HepG2 (cell line): ENCODE results near the gene JAGN1. TPM values are rescaled to one million over a fixed set of nuclear protein-coding genes. Genes with fewer than 3 reads are reported as not detected.
A peak's percentile ranks its signal among the peaks of the same experiment; 100 is the strongest.

Experiments
- GABPB1 ChIP-seq: IDR thresholded peaks from 2 replicates; pipeline ENCODE4 v1.6.1; 2016; ENCODE audit warnings: mild to moderate bottlenecking, missing genetic modification reagents, moderate library complexity, missing compliant biosample characterization
- MAX ChIP-seq: IDR thresholded peaks from 2 replicates; pipeline ENCODE4 v1.6.1; 2012; ENCODE audit warnings: inconsistent platforms
- MTA1 ChIP-seq: sonication (generic); formaldehyde crosslinking; IDR thresholded peaks from 2 replicates; pipeline ENCODE4 v1.4.0; 2020; ENCODE audit warnings: missing genetic modification reagents, mild to moderate bottlenecking, borderline replicate concordance
- NFIC ChIP-seq: IDR thresholded peaks from 2 replicates; pipeline ENCODE4 v1.6.1; 2012; ENCODE audit warnings: mild to moderate bottlenecking, low read length, inconsistent platforms
- NR2F6 ChIP-seq, 2 experiments: IDR thresholded peaks; 2 replicates each; pipeline ENCODE4 v1.6.1; 2016; ENCODE audit warnings: antibody characterized with exemption in 1 of 2, mild to moderate bottlenecking in 1 of 2
- PHF8 ChIP-seq: sonication (generic); formaldehyde crosslinking; IDR thresholded peaks from 2 replicates; pipeline ENCODE4 v1.5.0; 2020; ENCODE audit warnings: missing genetic modification reagents
- POGZ ChIP-seq: sonication (generic); formaldehyde crosslinking; IDR thresholded peaks from 2 replicates; pipeline ENCODE4 v1.4.0; 2020; ENCODE audit warnings: mild to moderate bottlenecking, missing genetic modification reagents
- RARG ChIP-seq: sonication (generic); formaldehyde crosslinking; IDR thresholded peaks from 2 replicates; pipeline ENCODE4 v1.4.0; 2020; ENCODE audit warnings: low read depth, mild to moderate bottlenecking, missing genetic modification reagents
- SOX5 ChIP-seq: IDR thresholded peaks from 2 replicates; pipeline ENCODE4 v1.6.1; 2016; ENCODE audit warnings: borderline replicate concordance
- ZBTB8A ChIP-seq: sonication (generic); formaldehyde crosslinking; IDR thresholded peaks from 2 replicates; pipeline ENCODE4 v1.4.0; 2020; ENCODE audit warnings: mild to moderate bottlenecking, low read depth, missing genetic modification reagents, borderline replicate concordance
- ZEB1 ChIP-seq: IDR thresholded peaks from 2 replicates; pipeline ENCODE4 v1.6.1; 2012; ENCODE audit warnings: mild to moderate bottlenecking, low read depth, inconsistent platforms; ENCODE audit not compliant: insufficient replicate concordance
- ZNF136 ChIP-seq: sonication (generic); formaldehyde crosslinking; IDR thresholded peaks from 2 replicates; pipeline ENCODE4 v1.8.1; 2022; ENCODE audit warnings: low read depth, mild to moderate bottlenecking, moderate library complexity, missing genetic modification reagents
- ZNF264 ChIP-seq: sonication (generic); formaldehyde crosslinking; IDR thresholded peaks from 2 replicates; pipeline ENCODE4 v1.4.0; 2020; ENCODE audit warnings: missing genetic modification reagents
- ZNF709 ChIP-seq: sonication (generic); formaldehyde crosslinking; IDR thresholded peaks from 2 replicates; pipeline ENCODE4 v1.5.0; 2020; ENCODE audit warnings: mild to moderate bottlenecking, missing genetic modification reagents
- polyA plus RNA-seq, 8 experiments: library from polyadenylated mRNA; depleted of rRNA in 3 of 8; stranded (reverse) in 7 of 8; unstranded in 1 of 8; fragments of >200 nt; fragmentation: Illumina TruSeq in 4 of 8; extraction: Trizol in 4 of 8; gene quantifications; 2 replicates each; pipeline versions ENCODE4 v1.2.1 to v1.2.3, GENCODE V29; 2011 to 2016; ENCODE audit warnings: low read depth in 4 of 8, missing spikeins in 1 of 8, mixed read lengths in 1 of 8; ENCODE audit not compliant: insufficient read depth in 1 of 8
- total RNA-seq, 5 experiments: library from RNA; depleted of rRNA; stranded (reverse); fragments of >200 nt; fragmentation: Illumina TruSeq; extraction: Trizol; gene quantifications; 2 replicates each; pipeline ENCODE4 v1.2.3, GENCODE V29; 2016; ENCODE audit warnings: low read depth in 1 of 5
- TF ChIP-seq, protein P1 (sequence below): sonication (generic); formaldehyde crosslinking; IDR thresholded peaks from 2 replicates; pipeline ENCODE4 v1.4.0; 2020; ENCODE audit warnings: mild to moderate bottlenecking, missing genetic modification reagents, borderline replicate concordance
- TF ChIP-seq, protein P2 (sequence below): sonication (generic); formaldehyde crosslinking; IDR thresholded peaks from 2 replicates; pipeline ENCODE4 v1.5.0; 2020; ENCODE audit warnings: missing genetic modification reagents
- TF ChIP-seq, protein P3 (sequence below): sonication (generic); formaldehyde crosslinking; IDR thresholded peaks from 2 replicates; pipeline ENCODE4 v1.4.0; 2020; ENCODE audit warnings: mild to moderate bottlenecking, missing genetic modification reagents, borderline replicate concordance
- TF ChIP-seq, protein P4 (sequence below): sonication (generic); formaldehyde crosslinking; IDR thresholded peaks from 2 replicates; pipeline ENCODE4 v1.5.0; 2020; ENCODE audit warnings: mild to moderate bottlenecking, missing genetic modification reagents

JAGN1 gene
- total and polyA plus RNA-seq, 2 of the 13 experiments (the other 11 are each of a cell fraction or from before 2014, with no cell fraction given), result 49.9 to 50.9 TPM

DNA sequence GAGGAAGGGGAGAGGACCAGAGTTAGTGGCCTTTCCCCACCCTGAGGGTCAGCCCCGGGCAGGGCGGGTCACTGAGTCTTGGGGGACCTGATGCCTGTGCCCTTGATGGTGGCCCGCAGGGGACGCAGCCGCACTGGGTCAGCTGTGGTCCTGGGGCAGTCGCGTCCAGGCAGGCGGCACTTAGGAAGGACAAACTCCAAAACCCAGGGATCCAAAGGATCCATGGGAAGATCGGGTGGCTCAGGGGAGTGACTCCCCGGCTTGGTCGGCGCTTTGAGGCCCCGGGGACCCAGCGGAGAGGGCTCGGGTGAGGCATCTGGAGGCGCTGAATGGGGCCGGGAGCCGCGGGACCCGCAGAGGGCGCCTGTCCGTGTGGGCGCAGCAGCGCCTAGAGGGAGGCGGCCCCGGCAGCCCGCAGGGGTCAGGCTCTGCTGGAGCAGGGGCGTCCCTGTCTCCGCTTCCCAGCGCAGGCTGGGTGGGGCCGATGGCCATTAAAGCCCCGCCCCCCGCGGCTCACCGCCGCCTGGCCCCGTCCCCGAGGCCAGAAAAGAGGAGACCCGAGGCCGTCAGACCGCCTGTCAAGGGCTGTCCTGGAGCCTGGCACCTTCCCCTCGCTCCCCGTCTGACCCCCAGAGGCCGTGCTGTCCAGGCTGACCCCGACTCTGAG is 27.9 kb upstream of the JAGN1 start (continued):
- TF ChIP-seq RARG (CRISPR knock-in tag) (no peak), GABPB1 (CRISPR knock-in tag) (peak; percentile 77; the same call in 1 of the 2 replicates), ZEB1 (peak; percentile 70), SOX5 (no peak), ZBTB8A (peak; percentile 95), ZNF264 (CRISPR knock-in tag) (peak; percentile 77), NR2F6 (IDR thresholded peaks at IDR 0.05) (no peak; the same call in none of the 2 replicates), NR2F6 (CRISPR knock-in tag; IDR thresholded peaks at IDR 0.05) (peak; percentile 75), POGZ (CRISPR knock-in tag) (no peak), NFIC (no peak), ZNF136 (CRISPR knock-in tag) (0 out of 2 replicates have a peak, but pooled peaks have one; percentile 67), MTA1 (CRISPR knock-in tag) (peak; percentile 65; the same call in 1 of the 2 replicates), PHF8 (CRISPR knock-in tag) (peak; percentile 70), MAX (peak; percentile 49), ZNF709 (CRISPR knock-in tag) (0 out of 2 replicates have a peak, but pooled peaks have one; percentile 31)
- TF ChIP-seq, protein P1, sequence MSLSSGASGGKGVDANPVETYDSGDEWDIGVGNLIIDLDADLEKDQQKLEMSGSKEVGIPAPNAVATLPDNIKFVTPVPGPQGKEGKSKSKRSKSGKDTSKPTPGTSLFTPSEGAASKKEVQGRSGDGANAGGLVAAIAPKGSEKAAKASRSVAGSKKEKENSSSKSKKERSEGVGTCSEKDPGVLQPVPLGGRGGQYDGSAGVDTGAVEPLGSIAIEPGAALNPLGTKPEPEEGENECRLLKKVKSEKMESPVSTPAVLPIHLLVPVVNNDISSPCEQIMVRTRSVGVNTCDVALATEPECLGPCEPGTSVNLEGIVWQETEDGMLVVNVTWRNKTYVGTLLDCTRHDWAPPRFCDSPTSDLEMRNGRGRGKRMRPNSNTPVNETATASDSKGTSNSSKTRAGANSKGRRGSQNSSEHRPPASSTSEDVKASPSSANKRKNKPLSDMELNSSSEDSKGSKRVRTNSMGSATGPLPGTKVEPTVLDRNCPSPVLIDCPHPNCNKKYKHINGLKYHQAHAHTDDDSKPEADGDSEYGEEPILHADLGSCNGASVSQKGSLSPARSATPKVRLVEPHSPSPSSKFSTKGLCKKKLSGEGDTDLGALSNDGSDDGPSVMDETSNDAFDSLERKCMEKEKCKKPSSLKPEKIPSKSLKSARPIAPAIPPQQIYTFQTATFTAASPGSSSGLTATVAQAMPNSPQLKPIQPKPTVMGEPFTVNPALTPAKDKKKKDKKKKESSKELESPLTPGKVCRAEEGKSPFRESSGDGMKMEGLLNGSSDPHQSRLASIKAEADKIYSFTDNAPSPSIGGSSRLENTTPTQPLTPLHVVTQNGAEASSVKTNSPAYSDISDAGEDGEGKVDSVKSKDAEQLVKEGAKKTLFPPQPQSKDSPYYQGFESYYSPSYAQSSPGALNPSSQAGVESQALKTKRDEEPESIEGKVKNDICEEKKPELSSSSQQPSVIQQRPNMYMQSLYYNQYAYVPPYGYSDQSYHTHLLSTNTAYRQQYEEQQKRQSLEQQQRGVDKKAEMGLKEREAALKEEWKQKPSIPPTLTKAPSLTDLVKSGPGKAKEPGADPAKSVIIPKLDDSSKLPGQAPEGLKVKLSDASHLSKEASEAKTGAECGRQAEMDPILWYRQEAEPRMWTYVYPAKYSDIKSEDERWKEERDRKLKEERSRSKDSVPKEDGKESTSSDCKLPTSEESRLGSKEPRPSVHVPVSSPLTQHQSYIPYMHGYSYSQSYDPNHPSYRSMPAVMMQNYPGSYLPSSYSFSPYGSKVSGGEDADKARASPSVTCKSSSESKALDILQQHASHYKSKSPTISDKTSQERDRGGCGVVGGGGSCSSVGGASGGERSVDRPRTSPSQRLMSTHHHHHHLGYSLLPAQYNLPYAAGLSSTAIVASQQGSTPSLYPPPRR (CRISPR knock-in tag), result peak; percentile 49; the same call in 1 of the 2 replicates
- TF ChIP-seq, protein P2, sequence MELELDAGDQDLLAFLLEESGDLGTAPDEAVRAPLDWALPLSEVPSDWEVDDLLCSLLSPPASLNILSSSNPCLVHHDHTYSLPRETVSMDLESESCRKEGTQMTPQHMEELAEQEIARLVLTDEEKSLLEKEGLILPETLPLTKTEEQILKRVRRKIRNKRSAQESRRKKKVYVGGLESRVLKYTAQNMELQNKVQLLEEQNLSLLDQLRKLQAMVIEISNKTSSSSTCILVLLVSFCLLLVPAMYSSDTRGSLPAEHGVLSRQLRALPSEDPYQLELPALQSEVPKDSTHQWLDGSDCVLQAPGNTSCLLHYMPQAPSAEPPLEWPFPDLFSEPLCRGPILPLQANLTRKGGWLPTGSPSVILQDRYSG (CRISPR knock-in tag), result peak; percentile 40; the same call in 1 of the 2 replicates
- TF ChIP-seq, protein P3, sequence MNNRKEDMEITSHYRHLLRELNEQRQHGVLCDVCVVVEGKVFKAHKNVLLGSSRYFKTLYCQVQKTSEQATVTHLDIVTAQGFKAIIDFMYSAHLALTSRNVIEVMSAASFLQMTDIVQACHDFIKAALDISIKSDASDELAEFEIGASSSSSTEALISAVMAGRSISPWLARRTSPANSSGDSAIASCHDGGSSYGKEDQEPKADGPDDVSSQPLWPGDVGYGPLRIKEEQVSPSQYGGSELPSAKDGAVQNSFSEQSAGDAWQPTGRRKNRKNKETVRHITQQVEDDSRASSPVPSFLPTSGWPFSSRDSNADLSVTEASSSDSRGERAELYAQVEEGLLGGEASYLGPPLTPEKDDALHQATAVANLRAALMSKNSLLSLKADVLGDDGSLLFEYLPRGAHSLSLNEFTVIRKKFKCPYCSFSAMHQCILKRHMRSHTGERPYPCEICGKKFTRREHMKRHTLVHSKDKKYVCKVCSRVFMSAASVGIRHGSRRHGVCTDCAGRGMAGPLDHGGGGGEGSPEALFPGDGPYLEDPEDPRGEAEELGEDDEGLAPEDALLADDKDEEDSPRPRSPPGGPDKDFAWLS (CRISPR knock-in tag), result no peak
- TF ChIP-seq, protein P4, sequence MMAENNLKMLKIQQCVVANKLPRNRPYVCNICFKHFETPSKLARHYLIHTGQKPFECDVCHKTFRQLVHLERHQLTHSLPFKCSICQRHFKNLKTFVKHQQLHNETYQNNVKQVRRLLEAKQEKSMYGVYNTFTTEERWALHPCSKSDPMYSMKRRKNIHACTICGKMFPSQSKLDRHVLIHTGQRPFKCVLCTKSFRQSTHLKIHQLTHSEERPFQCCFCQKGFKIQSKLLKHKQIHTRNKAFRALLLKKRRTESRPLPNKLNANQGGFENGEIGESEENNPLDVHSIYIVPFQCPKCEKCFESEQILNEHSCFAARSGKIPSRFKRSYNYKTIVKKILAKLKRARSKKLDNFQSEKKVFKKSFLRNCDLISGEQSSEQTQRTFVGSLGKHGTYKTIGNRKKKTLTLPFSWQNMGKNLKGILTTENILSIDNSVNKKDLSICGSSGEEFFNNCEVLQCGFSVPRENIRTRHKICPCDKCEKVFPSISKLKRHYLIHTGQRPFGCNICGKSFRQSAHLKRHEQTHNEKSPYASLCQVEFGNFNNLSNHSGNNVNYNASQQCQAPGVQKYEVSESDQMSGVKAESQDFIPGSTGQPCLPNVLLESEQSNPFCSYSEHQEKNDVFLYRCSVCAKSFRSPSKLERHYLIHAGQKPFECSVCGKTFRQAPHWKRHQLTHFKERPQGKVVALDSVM, result peak; percentile 84; the same call in 1 of the 2 replicates
